OCI-LY7 (cell line): Measurements from ENCODE around the gene NOB1. TPM values are rescaled to one million over a fixed set of nuclear protein-coding genes. Genes with fewer than 3 reads are reported as not detected.

Experiments
- BruUV-seq: library from RNA; stranded (reverse); fragments of 400-500 nt; replicated peaks from 2 replicates; lab custom pipeline; 2021; lab: Mats Ljungman, UMichigan
- CTCF ChIA-PET: fragments of 300-600 bp; sonication (Branson Sonifier 250); formaldehyde crosslinking; loops from one replicate; lab custom pipeline; 2022; ENCODE audit warnings: antibody characterized with exemption; ENCODE audit not compliant: unreplicated experiment; lab: Charles Lee
- POLR2A ChIA-PET: fragments of 300-600 bp; sonication (Branson Sonifier 250); formaldehyde crosslinking; loops from one replicate; lab custom pipeline; 2022; ENCODE audit warnings: antibody characterized with exemption; lab: Charles Lee
- DNase-seq: peaks from one replicate; pipeline ENCODE4 v3.0.0-alpha.2; 2015; ENCODE audit warnings: low spot score
- H2AFZ ChIP-seq: fragments of 200-600 bp; sonication (generic), shearing (Covaris generic); 2 replicates; pipeline ENCODE4 v1.6.1; 2014; ENCODE audit warnings: mild to moderate bottlenecking, antibody characterized with exemption, low read length, moderate library complexity
- H3K27ac ChIP-seq: fragments of 200-600 bp; sonication (generic); 2 replicates; pipeline ENCODE4 v1.5.1; 2014; ENCODE audit warnings: mixed run types, low read depth, mild to moderate bottlenecking, moderate library complexity, low read length, inconsistent platforms; ENCODE audit not compliant: poor library complexity, severe bottlenecking
- H3K36me3 ChIP-seq: fragments of 200-600 bp; sonication (generic); 2 replicates; pipeline ENCODE4 v1.6.1; 2014; ENCODE audit warnings: mild to moderate bottlenecking, antibody characterized with exemption, low read length, moderate library complexity, mixed read lengths; ENCODE audit not compliant: insufficient read depth
- H3K4me1 ChIP-seq: fragments of 200-600 bp; sonication (generic); 2 replicates; pipeline ENCODE4 v1.5.1; 2014; ENCODE audit warnings: mild to moderate bottlenecking, low read length; ENCODE audit not compliant: insufficient read depth, poor library complexity, severe bottlenecking
- H3K4me2 ChIP-seq: fragments of 200-600 bp; sonication (generic); 2 replicates; pipeline ENCODE4 v1.6.1; 2014; ENCODE audit warnings: mild to moderate bottlenecking, low read length
- H3K4me3 ChIP-seq: fragments of 200-600 bp; sonication (generic); 2 replicates; pipeline ENCODE4 v1.5.1; 2014; ENCODE audit warnings: mild to moderate bottlenecking, low read depth, low read length; ENCODE audit not compliant: poor library complexity, severe bottlenecking
- H3K79me2 ChIP-seq: fragments of 200-600 bp; sonication (generic); 2 replicates; pipeline ENCODE4 v1.6.1; 2016; ENCODE audit warnings: low read depth, mild to moderate bottlenecking, low read length, moderate library complexity, mixed read lengths; ENCODE audit not compliant: insufficient read depth
- H3K9me2 ChIP-seq: fragments of 200-600 bp; sonication (generic); 2 replicates; pipeline ENCODE4 v1.6.1; 2016; ENCODE audit warnings: mild to moderate bottlenecking, low read length, mixed read lengths; ENCODE audit not compliant: insufficient read depth
- H3K9me3 ChIP-seq: fragments of 200-600 bp; sonication (generic); 2 replicates; pipeline ENCODE4 v1.6.1; 2014; ENCODE audit warnings: mild to moderate bottlenecking, mixed run types, low read length, mixed read lengths
- H4K20me1 ChIP-seq: fragments of 200-600 bp; sonication (generic); 2 replicates; pipeline ENCODE4 v1.6.1; 2014; ENCODE audit warnings: mild to moderate bottlenecking, antibody characterized with exemption, low read length, moderate library complexity, mixed read lengths; ENCODE audit not compliant: insufficient read depth
- EZH2phosphoT487 ChIP-seq: fragments of 200-600 bp; sonication (generic); IDR thresholded peaks from 2 replicates; pipeline ENCODE4 v1.6.1; 2018; ENCODE audit warnings: low read depth, borderline replicate concordance, mild to moderate bottlenecking, mixed run types, antibody characterized with exemption, low read length, moderate library complexity, mixed read lengths
- intact Hi-C: fragments of 100-400 bp; cut with micrococcal nuclease; formaldehyde crosslinking; loops from one replicate; pipeline ENCODE4 v1.10.0; 2022; ENCODE audit not compliant: unreplicated experiment
- total RNA-seq, 2 experiments: library from RNA; depleted of rRNA in 1 of 2; stranded (reverse); fragments of >200 nt in 1 of 2; shearing (Covaris generic) in 1 of 2; gene quantifications; 2 replicates each; pipeline ENCODE4 v1.2.3, GENCODE V29; 2014 to 2022
- TF ChIP-seq, protein P1 (sequence below): fragments of 200-600 bp; sonication (generic); conservative IDR thresholded peaks from 2 replicates; pipeline ENCODE4 v1.5.1; 2014; ENCODE audit warnings: mild to moderate bottlenecking, antibody characterized with exemption, low read length, moderate library complexity, mixed read lengths

Gene NOB1
- total RNA-seq, 2 experiments from 2014 or later: 36.9 to 68.7 TPM

DNA sequence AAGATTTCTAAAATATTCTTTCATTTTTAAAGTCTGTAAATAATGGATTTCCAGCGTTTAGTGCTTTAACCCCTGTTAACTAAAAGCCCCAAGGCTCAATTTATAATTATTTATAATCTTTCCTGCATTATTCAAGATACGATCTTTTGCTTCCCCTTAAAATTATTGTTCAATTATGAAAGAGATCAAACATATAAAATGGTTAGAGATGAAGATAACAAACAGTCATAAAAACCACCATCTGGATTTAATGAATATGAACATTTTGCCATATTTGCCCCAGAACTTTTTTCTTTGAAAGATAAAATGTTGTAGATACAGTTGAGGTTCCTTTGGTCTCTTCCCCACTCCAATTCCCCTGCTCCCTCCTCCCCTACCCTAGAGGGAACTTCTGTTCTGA lies 25.0 kb upstream of the NOB1 start:
- H3K4me2 ChIP-seq: no peak overlapping the region
- intact Hi-C loops: no loop called here

DNA sequence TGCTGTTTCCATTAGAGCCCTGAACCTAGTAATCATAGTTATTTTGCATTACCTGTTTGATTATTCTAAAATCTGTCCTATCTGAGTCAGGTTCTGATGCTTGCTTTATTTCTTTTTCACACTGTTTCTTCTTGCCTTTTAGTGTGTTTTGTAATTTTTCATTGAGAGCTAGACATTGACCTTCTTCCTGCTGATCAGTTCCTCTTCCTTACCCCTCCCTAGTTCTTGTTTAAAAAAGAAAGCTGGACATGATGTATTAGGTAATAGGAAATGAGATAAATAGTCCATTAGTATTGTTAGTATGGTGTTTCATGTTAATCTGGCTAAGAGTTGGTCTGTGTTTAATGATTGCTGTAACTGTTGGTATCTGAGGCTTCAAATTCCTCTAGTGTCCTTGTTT lies 20.8 kb upstream of the NOB1 start:
- H3K9me2 ChIP-seq: no peaks in the 10 kb centered on the region
- H3K36me3 ChIP-seq: peaks cover 37% of the 10 kb centered on the region
- H3K4me3 ChIP-seq: no peak overlapping the region
- peaks cover 18% of the 10 kb centered on the region; the same call in 1 of the 2 replicates for H3K79me2 ChIP-seq
- POLR2A ChIA-PET: interaction anchor here (0.7 to 1.6 kb wide), 2 partner anchors 13 to 63 kb away, joined by 3 to 4 read pairs; no protein-coding TSS in a partner anchor
- CTCF ChIA-PET: no interaction called here
- H3K4me2 ChIP-seq: no peak overlapping the region
- peaks cover 9% of the 10 kb centered on the region; the same call in 1 of the 2 replicates for H3K9me3 ChIP-seq
- no peak overlapping the region for H2AFZ ChIP-seq
- no peak overlapping the region for H3K27ac ChIP-seq
- no peak for DNase-seq
- BruUV-seq: no TSS peak
- no peaks in the 10 kb centered on the region for H4K20me1 ChIP-seq
- H3K4me1 ChIP-seq: peaks cover 18% of the 10 kb centered on the region
- no peak for TF ChIP-seq EZH2phosphoT487
- TF ChIP-seq, protein P1, sequence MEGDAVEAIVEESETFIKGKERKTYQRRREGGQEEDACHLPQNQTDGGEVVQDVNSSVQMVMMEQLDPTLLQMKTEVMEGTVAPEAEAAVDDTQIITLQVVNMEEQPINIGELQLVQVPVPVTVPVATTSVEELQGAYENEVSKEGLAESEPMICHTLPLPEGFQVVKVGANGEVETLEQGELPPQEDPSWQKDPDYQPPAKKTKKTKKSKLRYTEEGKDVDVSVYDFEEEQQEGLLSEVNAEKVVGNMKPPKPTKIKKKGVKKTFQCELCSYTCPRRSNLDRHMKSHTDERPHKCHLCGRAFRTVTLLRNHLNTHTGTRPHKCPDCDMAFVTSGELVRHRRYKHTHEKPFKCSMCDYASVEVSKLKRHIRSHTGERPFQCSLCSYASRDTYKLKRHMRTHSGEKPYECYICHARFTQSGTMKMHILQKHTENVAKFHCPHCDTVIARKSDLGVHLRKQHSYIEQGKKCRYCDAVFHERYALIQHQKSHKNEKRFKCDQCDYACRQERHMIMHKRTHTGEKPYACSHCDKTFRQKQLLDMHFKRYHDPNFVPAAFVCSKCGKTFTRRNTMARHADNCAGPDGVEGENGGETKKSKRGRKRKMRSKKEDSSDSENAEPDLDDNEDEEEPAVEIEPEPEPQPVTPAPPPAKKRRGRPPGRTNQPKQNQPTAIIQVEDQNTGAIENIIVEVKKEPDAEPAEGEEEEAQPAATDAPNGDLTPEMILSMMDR: no peak
- intact Hi-C loops: no loop called here

More for the DNA sequence above, 25.0 kb upstream of the NOB1 start:
- POLR2A ChIA-PET: interaction anchor here (0.6 kb wide), 1 partner anchor 15 kb away, joined by 4 read pairs; no protein-coding TSS in a partner anchor
- TF ChIP-seq EZH2phosphoT487: no peak
- TF ChIP-seq, protein P1: no peak
- no TSS peak for BruUV-seq
- Histone ChIP-seq H3K4me3 (no peak overlapping the region), H3K36me3 (peaks cover 30% of the 10 kb centered on the region), H3K79me2 (peaks cover 7% of the 10 kb centered on the region; the same call in 1 of the 2 replicates), H2AFZ (no peak overlapping the region), H4K20me1 (no peaks in the 10 kb centered on the region), H3K9me3 (peaks cover 9% of the 10 kb centered on the region; the same call in 1 of the 2 replicates), H3K4me1 (no peaks in the 10 kb centered on the region), H3K27ac (no peak overlapping the region), H3K9me2 (no peaks in the 10 kb centered on the region)
- CTCF ChIA-PET: no interaction called here
- DNase-seq: no peak
